HEK293T (cell line): Measurements from ENCODE around the gene TRPC3.

Source experiments
- CTCF ChIA-PET: fragments of 350-600 bp; formaldehyde crosslinking; extraction: SDS; loops from one replicate; lab custom pipeline; 2021; ENCODE audit warnings: antibody characterized with exemption, inconsistent platforms; lab: Yijun Ruan, JAX
- POLR2A ChIA-PET: fragments of 350-600 bp; formaldehyde crosslinking; extraction: SDS; loops from one replicate; lab custom pipeline; 2020; ENCODE audit warnings: antibody characterized with exemption, inconsistent platforms; lab: Yijun Ruan, JAX
- DNase-seq: peaks from one replicate; pipeline ENCODE4 v3.0.0; 2012; ENCODE audit warnings: mixed read lengths; ENCODE audit errors: extremely low spot score
- ARNT ChIP-seq: fragments of 450-650 bp; IDR thresholded peaks from 2 replicates; pipeline ENCODE4 v1.6.1; 2017; ENCODE audit warnings: mild to moderate bottlenecking
- BHLHE40 ChIP-seq: fragments of 450-650 bp; IDR thresholded peaks from 2 replicates; pipeline ENCODE4 v1.6.1; 2016; ENCODE audit warnings: mild to moderate bottlenecking, moderate library complexity, borderline replicate concordance
- CTBP1 ChIP-seq: fragments of 450-650 bp; IDR thresholded peaks from 2 replicates; pipeline ENCODE4 v1.6.1; 2016; ENCODE audit warnings: borderline replicate concordance
- ELF4 ChIP-seq: fragments of 450-650 bp; IDR thresholded peaks from 2 replicates; pipeline ENCODE4 v1.6.1; 2017; ENCODE audit warnings: antibody characterized with exemption
- FOXA1 ChIP-seq: fragments of 450-650 bp; IDR thresholded peaks from 2 replicates; pipeline ENCODE4 v1.6.1; 2016; ENCODE audit warnings: mild to moderate bottlenecking
- FOXK2 ChIP-seq: fragments of 450-650 bp; IDR thresholded peaks from 2 replicates; pipeline ENCODE4 v1.6.1; 2016; ENCODE audit warnings: mild to moderate bottlenecking
- FOXM1 ChIP-seq: fragments of 450-650 bp; IDR thresholded peaks from 2 replicates; pipeline ENCODE4 v1.6.1; 2017; ENCODE audit warnings: mild to moderate bottlenecking, borderline replicate concordance
- HDGF ChIP-seq: fragments of 450-650 bp; IDR thresholded peaks from 2 replicates; pipeline ENCODE4 v1.6.1; 2017; ENCODE audit warnings: antibody characterized with exemption, borderline replicate concordance
- L3MBTL2 ChIP-seq: fragments of 450-650 bp; conservative IDR thresholded peaks from 2 replicates; pipeline ENCODE4 v1.6.1; 2016; ENCODE audit warnings: mild to moderate bottlenecking
- LEF1 ChIP-seq: fragments of 450-650 bp; IDR thresholded peaks from 2 replicates; pipeline ENCODE4 v1.6.1; 2017; ENCODE audit warnings: mild to moderate bottlenecking, borderline replicate concordance
- NFRKB ChIP-seq: fragments of 450-650 bp; IDR thresholded peaks from 2 replicates; pipeline ENCODE4 v1.6.1; 2016; ENCODE audit warnings: mild to moderate bottlenecking, moderate library complexity
- SP1 ChIP-seq: fragments of 450-650 bp; IDR thresholded peaks from 2 replicates; pipeline ENCODE4 v1.6.1; 2017
- SUZ12 ChIP-seq: fragments of 450-650 bp; IDR thresholded peaks from 2 replicates; pipeline ENCODE4 v1.6.1; 2016; ENCODE audit warnings: mild to moderate bottlenecking
- TARDBP ChIP-seq: fragments of 450-650 bp; IDR thresholded peaks from 2 replicates; pipeline ENCODE4 v1.6.1; 2016
- ZNF384 ChIP-seq: fragments of 450-650 bp; IDR thresholded peaks from 2 replicates; pipeline ENCODE4 v1.6.1; 2016
- TF ChIP-seq, protein P1 (sequence below): fragments of 450-650 bp; IDR thresholded peaks from 2 replicates; pipeline ENCODE4 v1.6.1; 2016

The TRPC3 gene

DNA sequence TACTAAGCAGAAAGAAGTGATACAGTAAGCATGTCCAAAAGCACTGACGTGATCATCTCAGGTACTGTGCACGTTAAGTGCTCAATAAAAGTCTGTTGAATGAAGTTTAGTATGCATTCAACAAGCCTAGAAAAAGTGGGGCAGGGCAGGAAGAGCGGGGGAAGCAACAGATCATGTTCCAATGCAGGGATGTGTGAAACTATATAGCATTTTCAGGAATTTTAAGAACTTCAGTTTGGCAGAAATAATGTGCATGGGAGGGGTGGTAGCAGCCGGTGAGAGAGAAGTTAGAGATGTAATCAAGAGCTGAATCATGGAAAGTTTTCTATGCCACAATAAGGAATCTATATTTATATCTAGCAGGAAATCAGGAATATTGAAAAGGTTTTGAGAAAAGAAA lies 109.0 kb downstream of the TRPC3 start:
- TF ChIP-seq FOXA1 (no peak), ZNF384 (no peak), CTBP1 (no peak), HDGF (no peak), ELF4 (no peak), SP1 (no peak), L3MBTL2 (no peak), FOXK2 (no peak), BHLHE40 (no peak), SUZ12 (no peak), NFRKB (no peak), ARNT (no peak), TARDBP (no peak), FOXM1 (no peak), LEF1 (no peak)
- TF ChIP-seq, protein P1, sequence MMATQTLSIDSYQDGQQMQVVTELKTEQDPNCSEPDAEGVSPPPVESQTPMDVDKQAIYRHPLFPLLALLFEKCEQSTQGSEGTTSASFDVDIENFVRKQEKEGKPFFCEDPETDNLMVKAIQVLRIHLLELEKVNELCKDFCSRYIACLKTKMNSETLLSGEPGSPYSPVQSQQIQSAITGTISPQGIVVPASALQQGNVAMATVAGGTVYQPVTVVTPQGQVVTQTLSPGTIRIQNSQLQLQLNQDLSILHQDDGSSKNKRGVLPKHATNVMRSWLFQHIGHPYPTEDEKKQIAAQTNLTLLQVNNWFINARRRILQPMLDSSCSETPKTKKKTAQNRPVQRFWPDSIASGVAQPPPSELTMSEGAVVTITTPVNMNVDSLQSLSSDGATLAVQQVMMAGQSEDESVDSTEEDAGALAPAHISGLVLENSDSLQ, result no peak
- ChIA-PET POLR2A (no interaction called here), CTCF (no interaction called here)
- no peak for DNase-seq

DNA sequence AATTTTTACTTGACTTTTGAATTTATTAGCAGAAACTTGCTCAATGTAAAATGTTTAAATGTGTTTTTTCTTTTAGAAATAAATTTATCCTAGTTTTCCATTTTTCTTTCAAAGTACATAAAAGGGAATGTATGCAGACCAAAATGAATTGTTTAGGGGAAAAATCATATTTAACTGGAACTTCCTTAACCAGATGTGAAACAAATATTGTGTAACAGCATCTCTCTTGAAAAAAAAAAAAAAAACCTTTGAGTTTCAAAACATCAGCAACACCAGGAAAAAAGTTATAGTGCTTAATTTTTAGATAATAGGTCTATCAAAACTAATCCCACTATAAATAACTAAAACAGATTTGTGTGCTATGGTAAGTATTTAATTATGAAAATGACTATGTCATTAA lies 113.7 kb downstream of the TRPC3 start:
- TF ChIP-seq NFRKB, result no peak
- no peak for TF ChIP-seq SP1
- no peak for TF ChIP-seq SUZ12
- no peak for TF ChIP-seq FOXA1
- TF ChIP-seq ARNT, result no peak
- no peak for TF ChIP-seq CTBP1
- no peak for TF ChIP-seq FOXM1
- no peak for TF ChIP-seq HDGF
- TF ChIP-seq FOXK2, result no peak
- no peak for TF ChIP-seq BHLHE40
- TF ChIP-seq ELF4, result no peak
- TF ChIP-seq, protein P1, result no peak
- TF ChIP-seq LEF1, result no peak
- TF ChIP-seq L3MBTL2, result no peak
- TF ChIP-seq TARDBP, result no peak
- no peak for TF ChIP-seq ZNF384
- no peak for DNase-seq
- ChIA-PET POLR2A (no interaction called here), CTCF (no interaction called here)

DNA sequence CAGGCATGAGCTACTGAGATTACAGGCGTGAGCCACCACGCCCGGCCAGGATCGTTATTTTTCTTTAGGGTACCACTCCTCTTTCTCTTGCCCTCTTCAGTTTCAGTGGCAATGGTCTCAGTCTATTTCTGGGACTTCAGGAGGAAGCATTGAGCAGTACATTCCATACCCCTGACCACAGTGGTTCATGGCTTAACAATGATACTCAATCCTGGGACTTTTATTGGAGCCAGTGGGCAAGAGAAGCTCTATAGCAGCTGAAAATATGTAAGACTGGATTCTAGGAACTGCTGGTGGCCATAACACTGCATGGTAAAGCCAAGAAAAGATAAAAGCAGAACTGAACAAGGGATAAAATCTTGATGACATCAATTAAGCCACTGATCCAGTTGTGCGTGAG lies 122.3 kb downstream of the TRPC3 start:
- CTCF ChIA-PET, result no interaction called here
- DNase-seq, result no peak
- no peak for TF ChIP-seq ARNT
- TF ChIP-seq, protein P1, result no peak
- no peak for TF ChIP-seq LEF1
- TF ChIP-seq ZNF384, result no peak
- TF ChIP-seq FOXA1, result no peak
- TF ChIP-seq SP1, result no peak
- POLR2A ChIA-PET, result no interaction called here
